IMR-90 (cell line): ENCODE data around the gene TXNL4A. TPM values are rescaled to one million over a fixed set of nuclear protein-coding genes. Genes with fewer than 3 reads are reported as not detected.

Experiments
- ATAC-seq: fragments of 200-7000 bp; cut with Tn5 transposase; 2 replicates; pipeline ENCODE4 v1.9.1; 2020; ENCODE audit warnings: low read depth, mild to moderate bottlenecking, moderate library complexity
- BruUV-seq: library from RNA; stranded (reverse); fragments of 400-500 nt; replicated peaks from 2 replicates; lab custom pipeline; 2021; lab: Mats Ljungman, UMichigan
- CTCF ChIA-PET: fragments of 300-600 bp; formaldehyde crosslinking; extraction: SDS; loops from one replicate; lab custom pipeline; 2021; ENCODE audit warnings: antibody characterized with exemption; lab: Yijun Ruan, JAX
- POLR2A ChIA-PET: fragments of 300-600 bp; sonication (Branson Sonifier 250); formaldehyde crosslinking; loops from one replicate; lab custom pipeline; 2022; ENCODE audit warnings: antibody characterized with exemption; ENCODE audit not compliant: unreplicated experiment; lab: Charles Lee
- DNase-seq: peaks from one replicate; pipeline ENCODE4 v3.0.0; 2013
- H2AFZ ChIP-seq: replicated peaks from 2 replicates; pipeline ENCODE3; 2013; ENCODE audit warnings: low read length, mild to moderate bottlenecking; ENCODE audit not compliant: poor library complexity
- H2AK5ac ChIP-seq: 2 replicates; pipeline ENCODE4 v1.6.1; 2013; ENCODE audit warnings: low read depth, low read length, inconsistent platforms
- H2AK9ac ChIP-seq: replicated peaks from 2 replicates; pipeline ENCODE3; 2013; ENCODE audit warnings: mild to moderate bottlenecking, low read depth, low read length, moderate library complexity; ENCODE audit not compliant: poor library complexity
- H2BK120ac ChIP-seq: 2 replicates; pipeline ENCODE4 v1.6.1; 2013; ENCODE audit warnings: low read depth, low read length, inconsistent platforms
- H2BK15ac ChIP-seq: 3 replicates; pipeline ENCODE4 v1.6.1; 2013; ENCODE audit warnings: low read depth, low read length, inconsistent platforms
- H2BK20ac ChIP-seq: 2 replicates; pipeline ENCODE4 v1.6.1; 2013; ENCODE audit warnings: low read depth, mild to moderate bottlenecking, inconsistent platforms, low read length, moderate library complexity
- H2BK5ac ChIP-seq: 2 replicates; pipeline ENCODE4 v1.6.1; 2013; ENCODE audit warnings: mild to moderate bottlenecking, low read depth, low read length, inconsistent platforms; ENCODE audit not compliant: poor library complexity, severe bottlenecking
- H3K14ac ChIP-seq: replicated peaks from 2 replicates; pipeline ENCODE4 v1.6.1; 2013; ENCODE audit warnings: low read depth, low read length, inconsistent platforms
- H3K18ac ChIP-seq: 2 replicates; pipeline ENCODE4 v1.6.1; 2013; ENCODE audit warnings: low read depth, low read length, control low read depth
- H3K23ac ChIP-seq: 2 replicates; pipeline ENCODE4 v1.6.1; 2013; ENCODE audit warnings: low read depth, low read length, inconsistent platforms
- H3K27ac ChIP-seq: 2 replicates; pipeline ENCODE4 v1.5.1; 2013; ENCODE audit warnings: mild to moderate bottlenecking, control low read depth, low read length; ENCODE audit not compliant: insufficient read depth
- H3K27me3 ChIP-seq: 2 replicates; pipeline ENCODE4 v1.6.1; 2013; ENCODE audit warnings: low read length; ENCODE audit not compliant: control insufficient read depth, insufficient read depth
- H3K36me3 ChIP-seq: 2 replicates; pipeline ENCODE4 v1.6.1; 2013; ENCODE audit warnings: low read length, mixed read lengths; ENCODE audit not compliant: control insufficient read depth, insufficient read depth
- H3K4ac ChIP-seq: 2 replicates; pipeline ENCODE4 v1.6.1; 2013; ENCODE audit warnings: low read depth, low read length, inconsistent platforms
- H3K4me1 ChIP-seq: 2 replicates; pipeline ENCODE4 v1.6.1; 2013; ENCODE audit warnings: low read length, mixed read lengths; ENCODE audit not compliant: control insufficient read depth, insufficient read depth
- H3K4me2 ChIP-seq: 2 replicates; pipeline ENCODE4 v1.6.1; 2013; ENCODE audit warnings: low read depth, mild to moderate bottlenecking, control low read depth, low read length, moderate library complexity
- H3K4me3 ChIP-seq: 2 replicates; pipeline ENCODE4 v1.5.1; 2013; ENCODE audit warnings: low read depth, mild to moderate bottlenecking, control low read depth, low read length, moderate library complexity; ENCODE audit not compliant: insufficient read depth
- H3K56ac ChIP-seq: 2 replicates; pipeline ENCODE4 v1.6.1; 2013; ENCODE audit warnings: low read length, inconsistent platforms; ENCODE audit not compliant: insufficient read depth; ENCODE audit errors: extremely low read depth
- H3K79me1 ChIP-seq, 2 experiments: 2 replicates each; pipeline ENCODE4 v1.6.1; 2013; ENCODE audit warnings: low read length in 2 of 2, inconsistent platforms in 1 of 2, low read depth in 1 of 2
- H3K9ac ChIP-seq: 2 replicates; pipeline ENCODE4 v1.6.1; 2013; ENCODE audit warnings: low read depth, low read length, control low read depth
- H3K9me1 ChIP-seq: 2 replicates; pipeline ENCODE4 v1.6.1; 2013; ENCODE audit warnings: low read length, inconsistent platforms; ENCODE audit not compliant: insufficient read depth
- H3K9me3 ChIP-seq: 2 replicates; pipeline ENCODE4 v1.6.1; 2013; ENCODE audit warnings: low read length; ENCODE audit not compliant: control insufficient read depth, insufficient read depth
- H4K20me1 ChIP-seq: 2 replicates; pipeline ENCODE4 v1.6.1; 2013; ENCODE audit warnings: low read length, inconsistent platforms; ENCODE audit not compliant: insufficient read depth
- H4K5ac ChIP-seq: 2 replicates; pipeline ENCODE4 v1.6.1; 2013; ENCODE audit warnings: mild to moderate bottlenecking, low read depth, low read length, control low read depth
- H4K8ac ChIP-seq, 2 experiments: 2 replicates each; pipeline ENCODE4 v1.6.1; 2013; ENCODE audit warnings: low read depth in 2 of 2, low read length in 2 of 2, control low read depth in 1 of 2, inconsistent platforms in 1 of 2
- H4K91ac ChIP-seq: 2 replicates; pipeline ENCODE4 v1.6.1; 2013; ENCODE audit warnings: low read depth, low read length, inconsistent platforms; ENCODE audit not compliant: insufficient read depth
- BHLHE40 ChIP-seq: fragments of 150-350 bp; IDR thresholded peaks from 2 replicates; pipeline ENCODE4 v1.6.1; 2016; ENCODE audit warnings: mild to moderate bottlenecking, low read depth, low read length
- CHD1 ChIP-seq: IDR thresholded peaks from 2 replicates; pipeline ENCODE4 v1.6.1; 2012; ENCODE audit warnings: low read depth, low read length, improper control_type of control experiment
- FOS ChIP-seq: fragments of 150-350 bp; IDR thresholded peaks from 2 replicates; pipeline ENCODE4 v1.6.1; 2016; ENCODE audit warnings: low read depth, low read length
- MAZ ChIP-seq: IDR thresholded peaks from 2 replicates; pipeline ENCODE4 v1.6.1; 2012; ENCODE audit warnings: low read depth, mild to moderate bottlenecking, low read length, improper control_type of control experiment, moderate library complexity, borderline replicate concordance
- MXI1 ChIP-seq: IDR thresholded peaks from 2 replicates; pipeline ENCODE4 v1.6.1; 2012; ENCODE audit warnings: low read depth, mild to moderate bottlenecking, low read length, moderate library complexity, borderline replicate concordance
- NFE2L2 ChIP-seq: fragments of 150-350 bp; IDR thresholded peaks from 2 replicates; pipeline ENCODE4 v1.6.1; 2016; ENCODE audit warnings: low read depth, mild to moderate bottlenecking, low read length
- POLR2A ChIP-seq: IDR thresholded peaks from 2 replicates; pipeline ENCODE4 v1.6.1; 2012; ENCODE audit warnings: mild to moderate bottlenecking, low read depth, low read length
- RAD21 ChIP-seq: IDR thresholded peaks from 2 replicates; pipeline ENCODE4 v1.6.1; 2012; ENCODE audit warnings: low read length, improper control_type of control experiment
- RCOR1 ChIP-seq: IDR thresholded peaks from 2 replicates; pipeline ENCODE4 v1.6.1; 2012; ENCODE audit warnings: mild to moderate bottlenecking, low read length, improper control_type of control experiment; ENCODE audit not compliant: insufficient replicate concordance
- RFX5 ChIP-seq: IDR thresholded peaks from 2 replicates; pipeline ENCODE4 v1.8.0; 2012; ENCODE audit warnings: low read depth, mild to moderate bottlenecking, low read length, moderate library complexity
- SMC3 ChIP-seq: fragments of 150-350 bp; IDR thresholded peaks from 2 replicates; pipeline ENCODE4 v1.6.1; 2016; ENCODE audit warnings: low read depth, mild to moderate bottlenecking, antibody characterized with exemption, low read length, moderate library complexity
- WGBS, 2 experiments: methylation state at CpG; one replicate each; pipeline versions ENCODE4 v1.1.5 to v1.1.7; 2013; ENCODE audit warnings: missing lambda C conversion rate in 2 of 2; ENCODE audit not compliant: insufficient read length in 1 of 2; ENCODE audit errors: extremely low coverage in 2 of 2; 5-methylcytosine and 5-hydroxymethylcytosine counted together
- dilution Hi-C: fragments of 300-500 bp; cut with HindIII; formaldehyde crosslinking; loops from one replicate; pipeline ENCODE4 v1.14.3; 2018; ENCODE audit warnings: low sequenced_read_pairs; ENCODE audit not compliant: unreplicated experiment
- in situ Hi-C: fragments of 300-500 bp; cut with MboI; formaldehyde crosslinking; loops from 3 replicates; pipeline ENCODE4 v1.14.3; 2019; ENCODE audit warnings: low sequenced_read_pairs, inconsistent platforms, mixed read lengths
- intact Hi-C: fragments of 100-400 bp; cut with micrococcal nuclease; formaldehyde crosslinking; loops from 2 replicates; pipeline ENCODE4 v1.10.0; 2022
- polyA plus RNA-seq, 3 experiments: library from polyadenylated mRNA; depleted of rRNA; stranded (reverse); fragments of >200 nt; gene quantifications; 2 replicates each; pipeline ENCODE4 v1.2.3, GENCODE V29; 2012; ENCODE audit warnings: low replicate concordance in 1 of 3
- total RNA-seq: library from RNA; depleted of rRNA; stranded (reverse); fragments of >200 nt; gene quantifications from 2 replicates; pipeline ENCODE4 v1.2.3, GENCODE V29; 2012
- TF ChIP-seq, protein P1 (sequence below): conservative IDR thresholded peaks from 2 replicates; pipeline ENCODE4 v1.5.1; 2012; ENCODE audit warnings: mild to moderate bottlenecking, low read depth, low read length, improper control_type of control experiment
- TF ChIP-seq, protein P2 (sequence below): fragments of 150-350 bp; IDR thresholded peaks from 2 replicates; pipeline ENCODE4 v1.6.1; 2016; ENCODE audit warnings: low read depth, mild to moderate bottlenecking, low read length, moderate library complexity, borderline replicate concordance
- TF ChIP-seq, protein P3 (sequence below): fragments of 150-350 bp; IDR thresholded peaks from 2 replicates; pipeline ENCODE4 v1.6.1; 2017; ENCODE audit warnings: mild to moderate bottlenecking, antibody characterized with exemption, low read length, low read depth

TXNL4A gene
- total and polyA plus RNA-seq, 2 of the 4 experiments (the other 2 are of a cell fraction), result 38.7 to 103 TPM

GRCh38 chr18:79932907-79933306 lies 55.5 kb downstream of the TXNL4A start:
- Histone ChIP-seq H3K9me1 (peaks cover 6% of the 10 kb centered on the region), H3K36me3 (peaks cover 40% of the 10 kb centered on the region), H3K4me2 (no peak overlapping the region), H3K4me1 (no peaks in the 10 kb centered on the region), H4K5ac (no peak overlapping the region), H3K4ac (no peak overlapping the region), H3K23ac (no peak overlapping the region), H3K18ac (no peak overlapping the region), H3K9ac (no peak overlapping the region), H3K79me1 (peaks cover 28 to 61% of the 10 kb centered on the region in 2 experiments), H2AK9ac (no peak overlapping the region), H4K20me1 (peaks cover 27% of the 10 kb centered on the region), H2BK120ac (no peak overlapping the region), H3K27ac (no peak overlapping the region), H3K27me3 (no peaks in the 10 kb centered on the region), H2AFZ (no peak overlapping the region), H3K56ac (no peak overlapping the region), H2BK15ac (no peak overlapping the region), H4K91ac (no peak overlapping the region), H3K4me3 (no peak overlapping the region), H2BK5ac (no peak overlapping the region), H3K9me3 (peaks cover 24% of the 10 kb centered on the region), H2BK20ac (no peak overlapping the region), H3K14ac (no peak overlapping the region), H4K8ac (no peak overlapping the region), H2AK5ac (no peak overlapping the region)
- no peak for ATAC-seq
- CTCF ChIA-PET, result no interaction called here
- DNase-seq, result no peak
- dilution Hi-C loops (no loop called here), in situ Hi-C loops (no loop called here), intact Hi-C loops (no loop called here)
- no CpG with 5 or more reads among the region's 3 CpGs for WGBS, 2 experiments
- no TSS peak for BruUV-seq
- no peak for TF ChIP-seq RCOR1
- TF ChIP-seq, protein P1, sequence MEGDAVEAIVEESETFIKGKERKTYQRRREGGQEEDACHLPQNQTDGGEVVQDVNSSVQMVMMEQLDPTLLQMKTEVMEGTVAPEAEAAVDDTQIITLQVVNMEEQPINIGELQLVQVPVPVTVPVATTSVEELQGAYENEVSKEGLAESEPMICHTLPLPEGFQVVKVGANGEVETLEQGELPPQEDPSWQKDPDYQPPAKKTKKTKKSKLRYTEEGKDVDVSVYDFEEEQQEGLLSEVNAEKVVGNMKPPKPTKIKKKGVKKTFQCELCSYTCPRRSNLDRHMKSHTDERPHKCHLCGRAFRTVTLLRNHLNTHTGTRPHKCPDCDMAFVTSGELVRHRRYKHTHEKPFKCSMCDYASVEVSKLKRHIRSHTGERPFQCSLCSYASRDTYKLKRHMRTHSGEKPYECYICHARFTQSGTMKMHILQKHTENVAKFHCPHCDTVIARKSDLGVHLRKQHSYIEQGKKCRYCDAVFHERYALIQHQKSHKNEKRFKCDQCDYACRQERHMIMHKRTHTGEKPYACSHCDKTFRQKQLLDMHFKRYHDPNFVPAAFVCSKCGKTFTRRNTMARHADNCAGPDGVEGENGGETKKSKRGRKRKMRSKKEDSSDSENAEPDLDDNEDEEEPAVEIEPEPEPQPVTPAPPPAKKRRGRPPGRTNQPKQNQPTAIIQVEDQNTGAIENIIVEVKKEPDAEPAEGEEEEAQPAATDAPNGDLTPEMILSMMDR, result no peak
- TF ChIP-seq RFX5, result no peak
- TF ChIP-seq POLR2A, result no peak
- no peak for TF ChIP-seq CHD1
- TF ChIP-seq, protein P2, sequence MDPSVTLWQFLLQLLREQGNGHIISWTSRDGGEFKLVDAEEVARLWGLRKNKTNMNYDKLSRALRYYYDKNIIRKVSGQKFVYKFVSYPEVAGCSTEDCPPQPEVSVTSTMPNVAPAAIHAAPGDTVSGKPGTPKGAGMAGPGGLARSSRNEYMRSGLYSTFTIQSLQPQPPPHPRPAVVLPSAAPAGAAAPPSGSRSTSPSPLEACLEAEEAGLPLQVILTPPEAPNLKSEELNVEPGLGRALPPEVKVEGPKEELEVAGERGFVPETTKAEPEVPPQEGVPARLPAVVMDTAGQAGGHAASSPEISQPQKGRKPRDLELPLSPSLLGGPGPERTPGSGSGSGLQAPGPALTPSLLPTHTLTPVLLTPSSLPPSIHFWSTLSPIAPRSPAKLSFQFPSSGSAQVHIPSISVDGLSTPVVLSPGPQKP, result no peak
- TF ChIP-seq MAZ, result no peak
- TF ChIP-seq FOS, result no peak
- no peak for TF ChIP-seq MXI1
- TF ChIP-seq, protein P3, sequence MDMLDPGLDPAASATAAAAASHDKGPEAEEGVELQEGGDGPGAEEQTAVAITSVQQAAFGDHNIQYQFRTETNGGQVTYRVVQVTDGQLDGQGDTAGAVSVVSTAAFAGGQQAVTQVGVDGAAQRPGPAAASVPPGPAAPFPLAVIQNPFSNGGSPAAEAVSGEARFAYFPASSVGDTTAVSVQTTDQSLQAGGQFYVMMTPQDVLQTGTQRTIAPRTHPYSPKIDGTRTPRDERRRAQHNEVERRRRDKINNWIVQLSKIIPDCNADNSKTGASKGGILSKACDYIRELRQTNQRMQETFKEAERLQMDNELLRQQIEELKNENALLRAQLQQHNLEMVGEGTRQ, result no peak
- TF ChIP-seq BHLHE40, result no peak
- TF ChIP-seq NFE2L2, result no peak
- TF ChIP-seq SMC3, result no peak
- TF ChIP-seq RAD21, result no peak
- POLR2A ChIA-PET, result no interaction called here
